Ishikawa (cell line): ENCODE data around the gene CFAP20DC.

Source experiments
- CEBPB ChIP-seq: IDR thresholded peaks from 2 replicates; pipeline ENCODE4 v1.6.1; 2012
- CREB1 ChIP-seq: IDR thresholded peaks from 2 replicates; pipeline ENCODE4 v1.6.1; 2012; ENCODE audit warnings: low read depth
- EGR1 ChIP-seq: IDR thresholded peaks from 2 replicates; pipeline ENCODE4 v1.6.1; 2012
- EP300 ChIP-seq: IDR thresholded peaks from 2 replicates; pipeline ENCODE4 v1.6.1; 2012; ENCODE audit warnings: borderline replicate concordance
- FOXM1 ChIP-seq: IDR thresholded peaks from 2 replicates; pipeline ENCODE4 v1.6.1; 2012; ENCODE audit warnings: low read depth, borderline replicate concordance
- MAX ChIP-seq: IDR thresholded peaks from 2 replicates; pipeline ENCODE4 v1.6.1; 2012
- NFIC ChIP-seq: IDR thresholded peaks from 2 replicates; pipeline ENCODE4 v1.6.1; 2012
- RAD21 ChIP-seq: IDR thresholded peaks from 2 replicates; pipeline ENCODE4 v1.6.1; 2012; ENCODE audit warnings: low read depth
- REST ChIP-seq: IDR thresholded peaks from 2 replicates; pipeline ENCODE4 v1.6.1; 2012; ENCODE audit warnings: low read depth, mild to moderate bottlenecking
- TAF1 ChIP-seq: IDR thresholded peaks from 2 replicates; pipeline ENCODE4 v1.6.1; 2012; ENCODE audit warnings: low read depth, mild to moderate bottlenecking
- TCF12 ChIP-seq: IDR thresholded peaks from 2 replicates; pipeline ENCODE4 v1.6.1; 2012; ENCODE audit warnings: low read depth
- TEAD4 ChIP-seq: IDR thresholded peaks from 2 replicates; pipeline ENCODE4 v1.6.1; 2012
- USF1 ChIP-seq: IDR thresholded peaks from 2 replicates; pipeline ENCODE4 v1.6.1; 2012
- YY1 ChIP-seq: IDR thresholded peaks from 2 replicates; pipeline ENCODE4 v1.6.1; 2012; ENCODE audit warnings: low read depth
- ZBTB7A ChIP-seq: IDR thresholded peaks from 2 replicates; pipeline ENCODE4 v1.6.1; 2012; ENCODE audit warnings: low read depth

Gene CFAP20DC

GRCh38 chr3:58994746-58995330 is 55.0 kb downstream of the CFAP20DC start:
- TF ChIP-seq TAF1 (no peak), RAD21 (peak; percentile 76)

GRCh38 chr3:58993547-58993946 is 56.3 kb downstream of the CFAP20DC start:
- TF ChIP-seq EP300 (no peak), USF1 (no peak), ZBTB7A (no peak), TCF12 (no peak), REST (no peak), CEBPB (no peak), NFIC (no peak), TEAD4 (no peak), YY1 (no peak), TAF1 (no peak), MAX (no peak), CREB1 (no peak), EGR1 (no peak), FOXM1 (no peak)

- TF ChIP-seq REST (no peak), NFIC (no peak), FOXM1 (no peak), YY1 (no peak), EP300 (no peak), RAD21 (no peak), TEAD4 (no peak), TCF12 (no peak), TAF1 (no peak), EGR1 (no peak), USF1 (no peak), MAX (no peak), CEBPB (no peak), ZBTB7A (no peak), CREB1 (no peak)
These were observed 58.2 kb downstream of the CFAP20DC start for GRCh38 chr3:58991623-58992022.

GRCh38 chr3:58991026-58991425 is 58.8 kb downstream of the CFAP20DC start:
- no peak for TF ChIP-seq ZBTB7A
- TF ChIP-seq EGR1 = no peak
- TF ChIP-seq TAF1 = no peak
- no peak for TF ChIP-seq RAD21
- no peak for TF ChIP-seq NFIC
- no peak for TF ChIP-seq YY1
- TF ChIP-seq TEAD4 = no peak
- TF ChIP-seq MAX = no peak
- TF ChIP-seq FOXM1 = no peak
- TF ChIP-seq TCF12 = no peak
- TF ChIP-seq USF1 = no peak

- TF ChIP-seq RAD21 = no peak
- no peak for TF ChIP-seq TAF1
- TF ChIP-seq EP300 = no peak
- TF ChIP-seq MAX = no peak
- TF ChIP-seq USF1 = no peak
- no peak for TF ChIP-seq CREB1
- TF ChIP-seq REST = no peak
- no peak for TF ChIP-seq TEAD4
- no peak for TF ChIP-seq ZBTB7A
- TF ChIP-seq CEBPB = no peak
- TF ChIP-seq NFIC = no peak
- TF ChIP-seq FOXM1 = no peak
These were observed 59.9 kb downstream of the CFAP20DC start for GRCh38 chr3:58989955-58990354.
